LNCAP (cell line): ENCODE results near the gene CASQ2.

Source experiments
- CTCF ChIP-seq: fragments of 450-650 bp; IDR thresholded peaks from 2 replicates; pipeline ENCODE4 v1.5.1; 2017; ENCODE audit warnings: mild to moderate bottlenecking

CASQ2 gene

GRCh38 chr1:115701090-115701489, 67.4 kb downstream of the CASQ2 start:
- TF ChIP-seq CTCF, result no peak

- no peak for TF ChIP-seq CTCF
Measured at GRCh38 chr1:115697619-115698018, 70.9 kb downstream of the CASQ2 start.

- TF ChIP-seq CTCF, result no peak
Measured at GRCh38 chr1:115694805-115695204, 73.7 kb downstream of the CASQ2 start.

- no peak for TF ChIP-seq CTCF
Measured at GRCh38 chr1:115692224-115692623, 76.3 kb downstream of the CASQ2 start.

GRCh38 chr1:115690972-115691371, 77.5 kb downstream of the CASQ2 start:
- no peak for TF ChIP-seq CTCF

GRCh38 chr1:115687744-115688143, 80.8 kb downstream of the CASQ2 start:
- no peak for TF ChIP-seq CTCF

- no peak for TF ChIP-seq CTCF
Measured at GRCh38 chr1:115685029-115685705, 83.3 kb downstream of the CASQ2 start.

GRCh38 chr1:115682792-115683191, 85.7 kb downstream of the CASQ2 start:
- TF ChIP-seq CTCF, result no peak
